Parathyroid adenoma (tissue), 2 donors: ENCODE results near the gene CD8B.

Experiments
- H2AFZ ChIP-seq: fragments of 300-600 bp; sonication (generic); one replicate; pipeline ENCODE4 v1.7.0; 2017; ENCODE audit warnings: antibody characterized with exemption, mild to moderate bottlenecking
- H3K27ac ChIP-seq: fragments of 300-600 bp; sonication (generic); one replicate; pipeline ENCODE4 v1.7.0; 2017
- H3K27me3 ChIP-seq: fragments of 300-600 bp; sonication (generic); one replicate; pipeline ENCODE4 v1.7.0; 2017; ENCODE audit warnings: low read length; ENCODE audit not compliant: control insufficient read depth, insufficient read depth
- H3K36me3 ChIP-seq: fragments of 300-600 bp; sonication (generic); one replicate; pipeline ENCODE4 v1.7.0; 2017; ENCODE audit warnings: low read length; ENCODE audit not compliant: control insufficient read depth, insufficient read depth
- H3K4me1 ChIP-seq: fragments of 300-600 bp; sonication (generic); one replicate; pipeline ENCODE4 v1.7.0; 2017; ENCODE audit warnings: control low read depth
- H3K4me2 ChIP-seq: fragments of 300-600 bp; sonication (generic); one replicate; pipeline ENCODE4 v1.7.0; 2017; ENCODE audit warnings: low read length
- H3K4me3 ChIP-seq: fragments of 300-600 bp; sonication (generic); one replicate; pipeline ENCODE4 v1.7.0; 2017; ENCODE audit warnings: low read depth, low read length
- H3K79me2 ChIP-seq: fragments of 300-600 bp; sonication (generic); one replicate; pipeline ENCODE4 v1.7.0; 2017; ENCODE audit warnings: control low read depth
- H3K9ac ChIP-seq: fragments of 300-600 bp; sonication (generic); one replicate; pipeline ENCODE4 v1.7.0; 2017; ENCODE audit warnings: mild to moderate bottlenecking
- H3K9me3 ChIP-seq: fragments of 300-600 bp; sonication (generic); one replicate; pipeline ENCODE4 v1.7.0; 2017; ENCODE audit warnings: low read length; ENCODE audit not compliant: control insufficient read depth
- TF ChIP-seq, protein P1 (sequence below): fragments of 300-600 bp; sonication (generic); IDR thresholded peaks from one replicate; pipeline ENCODE4 v1.7.0; 2017; ENCODE audit warnings: antibody characterized with exemption, mild to moderate bottlenecking
- donor health status: primary hyperparathyroidism.

CD8B gene

DNA sequence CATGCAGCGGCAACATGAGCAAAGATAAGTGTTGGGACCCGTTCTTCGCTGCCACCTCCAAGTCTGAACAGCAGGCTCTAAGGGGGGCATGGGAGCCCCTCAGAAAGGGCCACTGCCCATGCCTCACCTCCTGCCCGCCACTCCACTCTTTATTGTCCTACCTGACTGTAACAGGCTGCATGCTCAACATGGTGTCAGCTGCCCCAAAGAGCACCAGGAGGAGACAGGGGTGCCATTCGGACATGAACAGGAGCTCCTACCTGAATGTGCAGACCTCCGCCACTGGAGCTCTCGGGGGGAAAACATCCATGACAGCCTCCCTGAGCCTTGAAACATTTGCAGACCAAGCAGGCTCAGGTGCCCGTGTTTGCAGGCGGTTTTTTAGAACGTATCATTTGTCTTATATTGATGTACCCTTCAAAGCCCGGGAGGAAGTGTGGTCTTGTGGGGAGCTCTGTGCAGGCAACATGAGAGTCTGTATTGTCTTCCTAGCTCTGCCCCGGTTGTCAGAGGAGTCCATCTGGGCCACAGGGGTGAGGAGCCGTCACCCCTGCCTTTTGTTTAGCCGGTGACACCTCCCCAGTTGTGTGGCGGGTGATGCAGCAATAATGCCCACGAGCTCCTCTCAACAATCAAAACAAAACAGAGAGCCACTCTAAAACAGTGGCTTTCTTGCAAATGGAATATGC lies 35.8 kb downstream of the CD8B start:
- TF ChIP-seq, protein P1, sequence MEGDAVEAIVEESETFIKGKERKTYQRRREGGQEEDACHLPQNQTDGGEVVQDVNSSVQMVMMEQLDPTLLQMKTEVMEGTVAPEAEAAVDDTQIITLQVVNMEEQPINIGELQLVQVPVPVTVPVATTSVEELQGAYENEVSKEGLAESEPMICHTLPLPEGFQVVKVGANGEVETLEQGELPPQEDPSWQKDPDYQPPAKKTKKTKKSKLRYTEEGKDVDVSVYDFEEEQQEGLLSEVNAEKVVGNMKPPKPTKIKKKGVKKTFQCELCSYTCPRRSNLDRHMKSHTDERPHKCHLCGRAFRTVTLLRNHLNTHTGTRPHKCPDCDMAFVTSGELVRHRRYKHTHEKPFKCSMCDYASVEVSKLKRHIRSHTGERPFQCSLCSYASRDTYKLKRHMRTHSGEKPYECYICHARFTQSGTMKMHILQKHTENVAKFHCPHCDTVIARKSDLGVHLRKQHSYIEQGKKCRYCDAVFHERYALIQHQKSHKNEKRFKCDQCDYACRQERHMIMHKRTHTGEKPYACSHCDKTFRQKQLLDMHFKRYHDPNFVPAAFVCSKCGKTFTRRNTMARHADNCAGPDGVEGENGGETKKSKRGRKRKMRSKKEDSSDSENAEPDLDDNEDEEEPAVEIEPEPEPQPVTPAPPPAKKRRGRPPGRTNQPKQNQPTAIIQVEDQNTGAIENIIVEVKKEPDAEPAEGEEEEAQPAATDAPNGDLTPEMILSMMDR = no peak
- Histone ChIP-seq H3K4me2 (no peak overlapping the region), H3K4me3 (no peak overlapping the region)

DNA sequence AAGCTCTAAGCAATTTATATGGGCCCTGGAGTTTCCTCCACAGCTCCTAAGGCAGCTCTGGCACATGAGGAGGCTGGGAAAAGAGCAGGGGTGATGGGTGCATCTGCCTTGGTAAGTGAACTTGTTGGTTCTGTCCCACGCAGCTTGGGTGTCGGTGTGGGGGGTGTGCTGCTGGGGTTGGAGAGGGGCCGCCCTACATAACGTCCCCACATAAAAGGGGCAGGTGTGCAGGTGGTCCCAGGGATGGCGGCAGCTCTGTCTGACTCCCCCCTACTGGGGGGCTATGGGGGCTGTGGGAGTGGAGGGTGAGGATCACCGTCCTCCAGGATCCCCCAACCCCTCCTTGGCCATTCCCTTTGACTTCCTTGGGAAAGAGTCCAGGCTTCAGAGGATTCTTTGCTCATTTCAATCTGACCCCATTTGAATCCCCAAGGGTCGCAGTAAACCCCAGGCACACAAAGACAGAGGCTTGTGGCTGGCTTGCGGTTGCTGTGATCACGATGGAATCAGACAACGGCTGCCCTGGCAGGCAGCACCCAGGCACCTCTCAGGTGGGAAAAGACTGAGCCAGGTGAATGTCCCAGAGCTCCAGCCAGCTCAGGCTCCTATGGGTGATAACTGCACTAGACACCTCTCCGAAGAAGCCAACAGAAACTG lies 36.5 kb downstream of the CD8B start:
- Histone ChIP-seq H3K9me3 (no peaks in the 10 kb centered on the region), H3K27me3 (no peaks in the 10 kb centered on the region), H3K36me3 (no peaks in the 10 kb centered on the region), H3K4me3 (no peak overlapping the region), H2AFZ (no peak overlapping the region), H3K4me2 (no peak overlapping the region), H3K4me1 (no peaks in the 10 kb centered on the region), H3K27ac (no peak overlapping the region), H3K79me2 (no peaks in the 10 kb centered on the region), H3K9ac (no peak overlapping the region)
- TF ChIP-seq, protein P1 = no peak

More for the DNA sequence above, 35.8 kb downstream of the CD8B start:
- Histone ChIP-seq H3K79me2 (no peaks in the 10 kb centered on the region), H3K27ac (no peak overlapping the region), H2AFZ (no peak overlapping the region), H3K36me3 (no peaks in the 10 kb centered on the region), H3K4me1 (no peaks in the 10 kb centered on the region), H3K9ac (no peak overlapping the region), H3K27me3 (no peaks in the 10 kb centered on the region), H3K9me3 (no peaks in the 10 kb centered on the region)

DNA sequence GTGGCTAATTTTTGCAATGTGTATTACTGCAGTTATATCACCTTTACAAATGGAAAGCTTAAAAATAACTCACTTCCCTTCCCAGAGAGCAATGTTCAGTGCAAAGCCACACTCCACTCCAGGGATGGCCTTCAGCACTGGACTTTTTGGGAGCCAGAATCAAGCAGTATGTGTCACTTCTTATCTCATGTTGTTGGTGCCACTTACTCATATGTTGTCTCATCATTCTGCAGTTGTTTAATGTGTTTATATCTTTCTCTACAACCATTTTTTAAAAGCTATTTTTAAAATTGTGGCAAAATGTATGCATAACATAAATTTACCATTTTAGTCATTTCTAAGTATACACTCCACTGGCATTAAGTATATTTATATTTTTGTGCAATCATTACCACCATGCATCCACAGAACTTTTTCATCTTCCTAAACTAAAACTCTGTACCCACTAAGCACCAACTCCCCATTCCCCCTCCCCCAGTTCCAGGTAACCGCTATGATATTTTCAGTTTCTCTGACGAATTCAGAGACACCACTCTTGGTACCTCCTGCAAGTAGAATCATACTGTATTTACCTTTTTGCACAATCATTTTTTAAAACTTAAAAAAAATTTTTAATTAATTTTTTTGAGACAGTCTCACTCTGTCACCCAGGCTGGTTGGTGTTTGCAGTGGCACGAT lies 38.9 kb downstream of the CD8B start:
- no peaks in the 10 kb centered on the region for H3K36me3 ChIP-seq
- H3K27me3 ChIP-seq = no peaks in the 10 kb centered on the region
- H2AFZ ChIP-seq = no peak overlapping the region
- H3K4me2 ChIP-seq = no peak overlapping the region
- no peak overlapping the region for H3K27ac ChIP-seq
- H3K79me2 ChIP-seq = no peaks in the 10 kb centered on the region
- H3K9ac ChIP-seq = no peak overlapping the region
- H3K4me3 ChIP-seq = no peak overlapping the region
- no peaks in the 10 kb centered on the region for H3K9me3 ChIP-seq
- TF ChIP-seq, protein P1 = no peak
- no peaks in the 10 kb centered on the region for H3K4me1 ChIP-seq

DNA sequence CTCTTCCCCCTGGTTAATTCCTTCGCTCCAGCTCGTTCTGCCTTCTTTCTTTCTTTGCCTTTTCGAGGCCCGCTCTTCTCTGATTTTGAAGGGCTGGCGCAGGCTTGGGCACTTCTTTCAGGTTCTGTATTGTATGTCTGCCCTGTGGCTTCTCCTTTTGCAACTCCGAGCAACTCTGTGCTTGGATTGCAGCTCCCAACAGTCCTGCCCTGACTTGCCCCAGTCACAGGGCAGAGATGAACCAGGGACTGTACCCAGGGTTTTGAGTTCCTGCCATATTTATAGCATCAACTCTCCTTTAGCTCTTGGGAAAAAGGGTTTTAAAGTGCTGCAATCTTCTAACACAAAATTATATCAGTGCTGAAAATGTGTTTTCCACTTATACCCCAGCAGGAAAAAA lies 39.8 kb downstream of the CD8B start:
- no peak overlapping the region for H3K27ac ChIP-seq
- no peaks in the 10 kb centered on the region for H3K9me3 ChIP-seq
- no peaks in the 10 kb centered on the region for H3K4me1 ChIP-seq
- H3K4me2 ChIP-seq = no peak overlapping the region
- no peaks in the 10 kb centered on the region for H3K79me2 ChIP-seq
- TF ChIP-seq, protein P1 = no peak
- no peaks in the 10 kb centered on the region for H3K36me3 ChIP-seq
- H2AFZ ChIP-seq = no peak overlapping the region
- H3K4me3 ChIP-seq = no peak overlapping the region
- H3K27me3 ChIP-seq = no peaks in the 10 kb centered on the region
- H3K9ac ChIP-seq = no peak overlapping the region
